ENCODE results near the gene RNU6-1. TPM values are rescaled to one million over a fixed set of nuclear protein-coding genes. Genes with fewer than 3 reads are reported as not detected.

Gene RNU6-1
- total RNA-seq, 2 donors from 2014 or later = not detected

- DNase-seq (no peak), ATAC-seq (replicated peaks in 1 of 2) (no peak)
- Mint-ChIP-seq H3K36me3 (ENCODE audit: insufficient read depth in 2 of 2) (peaks cover 0 to 3% of the 10 kb centered on the region in 2 donors), H3K27ac (no peak overlapping the region), H3K4me1 (ENCODE audit: low read depth) (peaks cover 47% of the 10 kb centered on the region), H3K9me3 (no peaks in the 10 kb centered on the region), H3K4me3 (no peak overlapping the region), H3K27me3 (ENCODE audit: low read depth) (peaks cover 64% of the 10 kb centered on the region)
Observed at GRCh38 chr15:67819636-67820035, 20.2 kb downstream of the RNU6-1 start.

- Mint-ChIP-seq H3K4me3 (no peak overlapping the region), H3K36me3 (ENCODE audit: insufficient read depth in 2 of 2) (no peaks in the 10 kb centered on the region), H3K4me1 (ENCODE audit: low read depth) (peaks cover 39% of the 10 kb centered on the region), H3K9me3 (no peaks in the 10 kb centered on the region), H3K27ac (no peak overlapping the region), H3K27me3 (ENCODE audit: low read depth) (peaks cover 52% of the 10 kb centered on the region)
- DNase-seq (no peak), ATAC-seq (replicated peaks in 1 of 2) (no peak)
Observed at GRCh38 chr15:67818464-67818863, 21.4 kb downstream of the RNU6-1 start.

- peaks cover 37% of the 10 kb centered on the region for H3K27me3 Mint-ChIP-seq (ENCODE audit: low read depth)
- H3K9me3 Mint-ChIP-seq = no peaks in the 10 kb centered on the region
- no peak overlapping the region for H3K4me3 Mint-ChIP-seq
- H3K36me3 Mint-ChIP-seq (ENCODE audit: insufficient read depth in 2 of 2) = no peaks in the 10 kb centered on the region
- peaks cover 26% of the 10 kb centered on the region for H3K4me1 Mint-ChIP-seq (ENCODE audit: low read depth)
- ATAC-seq (replicated peaks in 1 of 2) = no peak
- no peak overlapping the region for H3K27ac Mint-ChIP-seq
- DNase-seq = no peak
Observed at GRCh38 chr15:67816668-67817067, 23.2 kb downstream of the RNU6-1 start.

- Mint-ChIP-seq H3K4me1 (ENCODE audit: low read depth) (peaks cover 10% of the 10 kb centered on the region), H3K36me3 (ENCODE audit: insufficient read depth in 2 of 2) (no peaks in the 10 kb centered on the region), H3K27ac (no peak overlapping the region), H3K9me3 (no peaks in the 10 kb centered on the region), H3K4me3 (no peak overlapping the region), H3K27me3 (ENCODE audit: low read depth) (peaks cover 22% of the 10 kb centered on the region)
- DNase-seq (no peak), ATAC-seq (replicated peaks in 1 of 2) (no peak)
Observed at GRCh38 chr15:67815036-67815592, 24.7 kb downstream of the RNU6-1 start.

GRCh38 chr15:67813104-67813634 lies 26.7 kb downstream of the RNU6-1 start:
- no peak for ATAC-seq (replicated peaks in 1 of 2)
- H3K36me3 Mint-ChIP-seq (ENCODE audit: insufficient read depth in 2 of 2) = no peaks in the 10 kb centered on the region
- H3K27ac Mint-ChIP-seq = no peak overlapping the region

GRCh38 chr15:67812241-67812644 lies 27.6 kb downstream of the RNU6-1 start:
- Mint-ChIP-seq H3K4me1 (ENCODE audit: low read depth) (no peaks in the 10 kb centered on the region), H3K36me3 (ENCODE audit: insufficient read depth in 2 of 2) (no peaks in the 10 kb centered on the region), H3K4me3 (no peak overlapping the region), H3K27me3 (ENCODE audit: low read depth) (no peaks in the 10 kb centered on the region), H3K9me3 (no peaks in the 10 kb centered on the region), H3K27ac (no peak overlapping the region)
- ATAC-seq (replicated peaks in 1 of 2) = no peak
- DNase-seq = no peak

More at GRCh38 chr15:67813104-67813634, 26.7 kb downstream of the RNU6-1 start:
- no peaks in the 10 kb centered on the region for H3K9me3 Mint-ChIP-seq
- no peak overlapping the region for H3K4me3 Mint-ChIP-seq
- peaks cover 8% of the 10 kb centered on the region for H3K27me3 Mint-ChIP-seq (ENCODE audit: low read depth)
- H3K4me1 Mint-ChIP-seq (ENCODE audit: low read depth) = no peaks in the 10 kb centered on the region
- no peak for DNase-seq

- ATAC-seq (replicated peaks in 1 of 2) = no peak
- Mint-ChIP-seq H3K36me3 (ENCODE audit: insufficient read depth in 2 of 2) (no peaks in the 10 kb centered on the region), H3K4me1 (ENCODE audit: low read depth) (no peaks in the 10 kb centered on the region), H3K27ac (no peak overlapping the region), H3K9me3 (no peaks in the 10 kb centered on the region), H3K27me3 (ENCODE audit: low read depth) (no peaks in the 10 kb centered on the region), H3K4me3 (no peak overlapping the region)
- DNase-seq = no peak
Observed at GRCh38 chr15:67809866-67810265, 30.0 kb downstream of the RNU6-1 start.

- ATAC-seq (replicated peaks in 1 of 2) (no peak), DNase-seq (no peak)
- no peaks in the 10 kb centered on the region for H3K4me1 Mint-ChIP-seq (ENCODE audit: low read depth)
- H3K27me3 Mint-ChIP-seq (ENCODE audit: low read depth) = no peaks in the 10 kb centered on the region
- H3K9me3 Mint-ChIP-seq = no peaks in the 10 kb centered on the region
- no peak overlapping the region for H3K4me3 Mint-ChIP-seq
- no peak overlapping the region for H3K27ac Mint-ChIP-seq
- no peaks in the 10 kb centered on the region for H3K36me3 Mint-ChIP-seq (ENCODE audit: insufficient read depth in 2 of 2)
Observed at GRCh38 chr15:67809441-67809840, 30.4 kb downstream of the RNU6-1 start.

- Mint-ChIP-seq H3K4me1 (ENCODE audit: low read depth) (no peaks in the 10 kb centered on the region), H3K27ac (no peak overlapping the region), H3K4me3 (no peak overlapping the region), H3K36me3 (ENCODE audit: insufficient read depth in 2 of 2) (no peaks in the 10 kb centered on the region), H3K27me3 (ENCODE audit: low read depth) (no peaks in the 10 kb centered on the region), H3K9me3 (no peaks in the 10 kb centered on the region)
- DNase-seq (no peak), ATAC-seq (replicated peaks in 1 of 2) (no peak)
Observed at GRCh38 chr15:67808821-67809220, 31.0 kb downstream of the RNU6-1 start.

GRCh38 chr15:67807836-67808235 lies 32.0 kb downstream of the RNU6-1 start:
- Mint-ChIP-seq H3K4me3 (no peak overlapping the region), H3K27ac (no peak overlapping the region), H3K9me3 (no peaks in the 10 kb centered on the region), H3K4me1 (ENCODE audit: low read depth) (no peaks in the 10 kb centered on the region), H3K36me3 (ENCODE audit: insufficient read depth in 2 of 2) (no peaks in the 10 kb centered on the region), H3K27me3 (ENCODE audit: low read depth) (no peaks in the 10 kb centered on the region)
- ATAC-seq (replicated peaks in 1 of 2) (no peak), DNase-seq (no peak)

- Mint-ChIP-seq H3K9me3 (no peaks in the 10 kb centered on the region), H3K27ac (no peak overlapping the region), H3K4me1 (ENCODE audit: low read depth) (no peaks in the 10 kb centered on the region), H3K27me3 (ENCODE audit: low read depth) (no peaks in the 10 kb centered on the region), H3K4me3 (no peak overlapping the region), H3K36me3 (ENCODE audit: insufficient read depth in 2 of 2) (no peaks in the 10 kb centered on the region)
- ATAC-seq (replicated peaks in 1 of 2) (no peak), DNase-seq (no peak)
Observed at GRCh38 chr15:67807141-67807540, 32.7 kb downstream of the RNU6-1 start.

- Mint-ChIP-seq H3K4me1 (ENCODE audit: low read depth) (no peaks in the 10 kb centered on the region), H3K27me3 (ENCODE audit: low read depth) (no peaks in the 10 kb centered on the region), H3K4me3 (no peak overlapping the region), H3K27ac (no peak overlapping the region), H3K36me3 (ENCODE audit: insufficient read depth in 2 of 2) (no peaks in the 10 kb centered on the region), H3K9me3 (no peaks in the 10 kb centered on the region)
- DNase-seq = no peak
- ATAC-seq (replicated peaks in 1 of 2) = no peak
Observed at GRCh38 chr15:67806536-67806935, 33.3 kb downstream of the RNU6-1 start.

GRCh38 chr15:67805666-67806516 lies 34.0 kb downstream of the RNU6-1 start:
- Mint-ChIP-seq H3K4me3 (no peak overlapping the region), H3K27ac (no peak overlapping the region), H3K9me3 (no peaks in the 10 kb centered on the region), H3K36me3 (ENCODE audit: insufficient read depth in 2 of 2) (no peaks in the 10 kb centered on the region), H3K27me3 (ENCODE audit: low read depth) (no peaks in the 10 kb centered on the region), H3K4me1 (ENCODE audit: low read depth) (no peaks in the 10 kb centered on the region)
- no peak for DNase-seq
- ATAC-seq (replicated peaks in 1 of 2) = no peak

All from activated T-cell treated with anti-CD3 and anti-CD28 coated beads, Interleukin-2, amount 50 U/mL, for 72 hours (primary cell).